Liver (tissue), 3 donors: ENCODE data around the gene BLM.

Experiments
- ATF3 ChIP-seq: IDR thresholded peaks from 2 replicates; pipeline ENCODE4 v1.6.1; 2016; ENCODE audit warnings: antibody characterized with exemption
- FOXA1 ChIP-seq: IDR thresholded peaks from 2 replicates; pipeline ENCODE4 v1.6.1; 2016; ENCODE audit warnings: antibody characterized with exemption
- HNF4A ChIP-seq, 2 donors: conservative IDR thresholded peaks; 2 replicates each; pipeline ENCODE4 v1.6.1; 2016; ENCODE audit warnings: antibody characterized with exemption in 2 of 2, mild to moderate bottlenecking in 2 of 2
- JUND ChIP-seq, 2 donors: IDR thresholded peaks; 2 replicates each; pipeline ENCODE4 v1.6.1; 2016; ENCODE audit warnings: antibody characterized with exemption in 2 of 2
- NR2F2 ChIP-seq: IDR thresholded peaks from 2 replicates; pipeline ENCODE4 v1.6.1; 2016; ENCODE audit warnings: antibody characterized with exemption
- RXRA ChIP-seq, 2 donors: IDR thresholded peaks; 2 replicates each; pipeline ENCODE4 v1.6.1; 2017 to 2018; ENCODE audit warnings: antibody characterized with exemption in 2 of 2, mild to moderate bottlenecking in 1 of 2
- TAF1 ChIP-seq: conservative IDR thresholded peaks from 2 replicates; pipeline ENCODE4 v1.6.1; 2016; ENCODE audit warnings: antibody characterized with exemption, mild to moderate bottlenecking
- YY1 ChIP-seq: IDR thresholded peaks from 2 replicates; pipeline ENCODE4 v1.6.1; 2016; ENCODE audit warnings: antibody characterized with exemption, mild to moderate bottlenecking
- TF ChIP-seq, protein P1 (sequence below): fragments of 150-350 bp; IDR thresholded peaks from 2 replicates; pipeline ENCODE4 v1.5.1; 2017; ENCODE audit warnings: improper control_type of control experiment, low read depth, low read length; ENCODE audit not compliant: missing input control
- TF ChIP-seq, protein P2 (sequence below): IDR thresholded peaks from 2 replicates; pipeline ENCODE4 v1.6.1; 2016; ENCODE audit warnings: antibody characterized with exemption, mild to moderate bottlenecking
- donor health status: healthy.
- donor health status: healthy.

- TF ChIP-seq, protein P1, sequence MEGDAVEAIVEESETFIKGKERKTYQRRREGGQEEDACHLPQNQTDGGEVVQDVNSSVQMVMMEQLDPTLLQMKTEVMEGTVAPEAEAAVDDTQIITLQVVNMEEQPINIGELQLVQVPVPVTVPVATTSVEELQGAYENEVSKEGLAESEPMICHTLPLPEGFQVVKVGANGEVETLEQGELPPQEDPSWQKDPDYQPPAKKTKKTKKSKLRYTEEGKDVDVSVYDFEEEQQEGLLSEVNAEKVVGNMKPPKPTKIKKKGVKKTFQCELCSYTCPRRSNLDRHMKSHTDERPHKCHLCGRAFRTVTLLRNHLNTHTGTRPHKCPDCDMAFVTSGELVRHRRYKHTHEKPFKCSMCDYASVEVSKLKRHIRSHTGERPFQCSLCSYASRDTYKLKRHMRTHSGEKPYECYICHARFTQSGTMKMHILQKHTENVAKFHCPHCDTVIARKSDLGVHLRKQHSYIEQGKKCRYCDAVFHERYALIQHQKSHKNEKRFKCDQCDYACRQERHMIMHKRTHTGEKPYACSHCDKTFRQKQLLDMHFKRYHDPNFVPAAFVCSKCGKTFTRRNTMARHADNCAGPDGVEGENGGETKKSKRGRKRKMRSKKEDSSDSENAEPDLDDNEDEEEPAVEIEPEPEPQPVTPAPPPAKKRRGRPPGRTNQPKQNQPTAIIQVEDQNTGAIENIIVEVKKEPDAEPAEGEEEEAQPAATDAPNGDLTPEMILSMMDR, result no peak
- TF ChIP-seq TAF1 (no peak), FOXA1 (no peak), JUND (IDR thresholded peaks at IDR 0.05) (no peak), NR2F2 (no peak), ATF3 (no peak), YY1 (no peak), RXRA (IDR thresholded peaks at IDR 0.05) (no peak), HNF4A (conservative IDR thresholded peaks at IDR 0.05) (no peak)
- TF ChIP-seq, protein P2, sequence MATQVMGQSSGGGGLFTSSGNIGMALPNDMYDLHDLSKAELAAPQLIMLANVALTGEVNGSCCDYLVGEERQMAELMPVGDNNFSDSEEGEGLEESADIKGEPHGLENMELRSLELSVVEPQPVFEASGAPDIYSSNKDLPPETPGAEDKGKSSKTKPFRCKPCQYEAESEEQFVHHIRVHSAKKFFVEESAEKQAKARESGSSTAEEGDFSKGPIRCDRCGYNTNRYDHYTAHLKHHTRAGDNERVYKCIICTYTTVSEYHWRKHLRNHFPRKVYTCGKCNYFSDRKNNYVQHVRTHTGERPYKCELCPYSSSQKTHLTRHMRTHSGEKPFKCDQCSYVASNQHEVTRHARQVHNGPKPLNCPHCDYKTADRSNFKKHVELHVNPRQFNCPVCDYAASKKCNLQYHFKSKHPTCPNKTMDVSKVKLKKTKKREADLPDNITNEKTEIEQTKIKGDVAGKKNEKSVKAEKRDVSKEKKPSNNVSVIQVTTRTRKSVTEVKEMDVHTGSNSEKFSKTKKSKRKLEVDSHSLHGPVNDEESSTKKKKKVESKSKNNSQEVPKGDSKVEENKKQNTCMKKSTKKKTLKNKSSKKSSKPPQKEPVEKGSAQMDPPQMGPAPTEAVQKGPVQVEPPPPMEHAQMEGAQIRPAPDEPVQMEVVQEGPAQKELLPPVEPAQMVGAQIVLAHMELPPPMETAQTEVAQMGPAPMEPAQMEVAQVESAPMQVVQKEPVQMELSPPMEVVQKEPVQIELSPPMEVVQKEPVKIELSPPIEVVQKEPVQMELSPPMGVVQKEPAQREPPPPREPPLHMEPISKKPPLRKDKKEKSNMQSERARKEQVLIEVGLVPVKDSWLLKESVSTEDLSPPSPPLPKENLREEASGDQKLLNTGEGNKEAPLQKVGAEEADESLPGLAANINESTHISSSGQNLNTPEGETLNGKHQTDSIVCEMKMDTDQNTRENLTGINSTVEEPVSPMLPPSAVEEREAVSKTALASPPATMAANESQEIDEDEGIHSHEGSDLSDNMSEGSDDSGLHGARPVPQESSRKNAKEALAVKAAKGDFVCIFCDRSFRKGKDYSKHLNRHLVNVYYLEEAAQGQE, result no peak
Observed at GRCh38 chr15:90829942-90830440, 112.8 kb downstream of the BLM start.
